Stimulated activated CD4-positive, alpha-beta T cell treated with anti-CD3 and anti-CD28 coated beads, Interleukin-2, amount 100 ng/mL, for 48 hours (primary cell): ENCODE data around the gene ATF6B.
"Not testable (repeated sequence)": the region's sequence is repeated elsewhere in the genome, so short reads cannot be mapped to it uniquely, and the experiment has no call there.

Experiments
- DNase-seq, 2 donors: peaks; one replicate each; pipeline ENCODE4 v3.0.0-alpha.2; 2020

ATF6B gene

DNA sequence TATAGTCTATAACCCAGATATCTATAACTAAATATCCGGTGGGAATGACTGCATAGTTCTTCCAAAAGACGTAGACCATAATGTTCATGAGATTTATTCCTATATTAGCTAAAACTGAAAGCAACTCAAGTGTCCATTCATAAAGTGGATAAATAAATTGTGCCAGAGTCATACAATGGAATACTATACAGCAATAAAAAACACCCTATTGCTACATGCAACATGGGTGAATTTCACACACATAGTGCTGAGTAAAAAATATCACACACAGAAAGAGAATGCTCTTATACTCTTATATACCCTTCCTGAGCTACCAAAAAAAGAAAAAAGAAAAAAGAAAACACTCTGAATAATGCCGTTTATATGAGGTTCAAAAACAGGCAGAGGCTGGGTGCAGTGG is 25.8 kb downstream of the ATF6B start:
- no peak for DNase-seq

DNA sequence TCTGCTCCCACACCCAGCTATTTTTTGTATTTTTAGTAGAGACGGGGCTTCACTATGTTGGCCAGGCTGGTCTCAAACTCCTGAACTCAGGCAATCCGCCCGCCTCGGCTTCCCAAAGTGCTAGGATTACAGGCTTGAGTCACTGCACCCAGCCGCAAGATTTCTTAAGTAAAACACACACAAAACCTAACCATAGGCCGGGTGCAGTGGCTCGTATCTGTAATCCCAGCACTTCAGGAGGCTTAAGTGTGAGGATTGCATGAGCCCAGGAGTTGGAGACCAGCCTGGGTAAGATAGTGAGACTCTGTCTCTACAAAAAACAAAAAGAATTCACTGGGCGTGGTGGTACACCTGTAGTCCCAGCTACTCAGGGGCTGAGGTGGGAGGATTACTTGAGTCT is 27.8 kb downstream of the ATF6B start:
- DNase-seq, result not testable (repeated sequence)

GRCh38 chr6:32097364-32097763 is 30.7 kb downstream of the ATF6B start:
- DNase-seq, result no peak

DNA sequence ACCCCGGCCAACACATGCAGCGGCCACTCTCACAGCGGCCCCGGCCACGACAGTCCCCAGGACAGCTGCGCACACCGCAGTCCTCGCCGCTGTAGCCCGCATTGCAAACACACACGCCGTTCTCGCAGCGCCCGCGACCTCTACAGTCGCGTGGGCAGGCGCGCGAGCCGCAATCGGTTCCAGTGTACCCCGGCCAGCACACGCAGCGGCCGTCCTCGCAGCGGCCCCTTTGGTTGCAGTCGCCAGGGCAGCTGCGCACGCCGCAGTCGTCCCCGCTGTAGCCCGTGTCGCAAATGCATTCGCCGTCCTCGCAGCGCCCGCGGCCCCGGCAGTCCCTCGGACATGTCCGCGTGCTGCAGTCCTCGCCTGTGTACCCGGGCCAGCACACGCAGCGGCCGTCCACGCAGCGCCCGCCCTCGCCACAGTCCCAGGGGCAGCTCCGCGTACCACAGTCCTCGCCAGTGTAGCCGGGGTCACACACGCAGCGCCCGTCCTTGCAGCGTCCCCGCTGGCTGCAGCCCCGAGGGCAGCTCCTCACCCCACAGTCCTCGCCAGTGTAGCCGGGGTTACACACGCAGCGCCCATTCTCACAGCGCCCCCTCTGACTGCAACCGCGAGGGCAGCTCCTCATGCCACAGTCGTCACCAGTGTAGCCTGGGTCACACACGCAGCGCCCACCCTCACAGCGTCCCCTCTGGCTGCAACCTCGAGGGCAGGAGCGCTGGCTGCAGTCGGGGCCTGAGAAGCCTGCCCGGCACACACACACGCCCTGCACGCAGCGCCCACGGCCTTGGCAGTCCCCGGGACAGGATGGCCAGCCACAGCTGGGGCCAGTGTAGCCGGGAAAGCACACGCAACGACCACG is 31.4 kb downstream of the ATF6B start:
- no peak for DNase-seq

GRCh38 chr6:32096087-32096393 is 32.0 kb downstream of the ATF6B start:
- no peak for DNase-seq

DNA sequence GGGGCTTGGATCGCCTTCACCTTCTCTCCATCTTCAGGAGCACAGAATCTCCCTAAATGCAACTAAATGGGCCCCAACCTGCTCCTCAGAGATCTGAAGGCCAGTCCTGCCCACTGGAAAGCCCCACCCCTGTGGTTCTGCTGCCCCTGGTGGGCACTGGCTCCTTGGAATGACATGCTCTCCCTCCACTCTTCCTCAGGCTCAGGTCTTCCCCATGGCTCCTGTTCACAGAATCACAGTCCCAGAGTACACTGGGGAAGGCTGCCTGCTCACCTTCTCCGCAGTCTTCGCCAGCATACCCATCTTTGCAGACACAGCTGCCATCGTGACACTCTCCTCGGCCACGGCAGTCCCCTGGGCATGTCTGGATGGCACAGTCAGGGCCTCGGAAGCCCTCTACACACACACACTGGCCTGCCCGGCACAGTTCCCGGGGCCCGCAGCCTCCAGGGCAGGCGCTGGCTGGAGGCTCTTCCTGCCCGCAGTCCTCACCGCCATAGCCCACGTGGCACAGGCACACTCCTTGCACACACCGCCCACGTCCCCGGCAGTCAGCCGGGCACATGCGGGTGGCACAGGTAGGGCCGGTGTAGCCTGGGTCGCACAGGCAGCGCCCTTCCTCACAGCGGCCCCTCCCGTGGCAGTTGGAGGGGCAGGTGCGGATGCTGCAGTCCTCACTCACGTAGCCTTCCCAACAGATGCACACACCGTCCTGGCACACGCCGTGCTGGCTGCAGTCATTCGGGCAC is 32.5 kb downstream of the ATF6B start:
- no peak for DNase-seq

DNA sequence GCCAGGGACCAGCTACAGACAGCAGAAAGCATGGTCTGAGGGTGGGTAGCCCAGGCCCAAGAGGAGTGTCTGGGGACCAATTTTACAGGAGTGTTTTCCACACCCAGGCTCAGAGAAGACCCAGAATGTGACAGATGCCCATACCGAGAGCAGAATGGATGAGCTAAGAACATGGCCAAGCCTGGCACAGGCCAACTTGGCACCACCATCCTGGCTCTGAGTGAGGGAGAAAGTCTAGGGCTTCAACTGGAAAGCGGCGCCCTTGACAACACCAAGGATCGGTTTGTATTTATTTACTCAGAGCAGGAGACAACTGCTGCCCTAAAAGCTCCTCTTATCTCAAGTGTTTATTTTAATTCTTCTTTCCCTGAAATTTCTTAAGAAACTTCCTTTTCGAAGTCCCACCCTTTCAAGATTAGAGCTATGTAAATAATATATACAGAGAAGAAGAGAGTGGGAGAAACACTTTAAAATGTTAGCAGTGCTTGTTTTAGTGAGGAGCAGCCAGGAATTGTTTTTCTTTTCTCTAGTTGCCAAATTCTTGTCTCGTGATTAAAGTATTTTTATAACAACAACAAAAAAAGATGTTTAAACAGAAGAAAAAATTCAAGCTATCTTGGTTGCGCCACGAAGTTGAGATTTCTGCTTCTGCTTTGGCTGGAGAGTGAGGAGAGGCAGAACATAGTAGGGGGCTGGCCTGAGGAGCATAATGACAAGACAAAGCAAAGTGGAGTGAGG is 35.1 kb downstream of the ATF6B start:
- DNase-seq, result no peak

- no peak for DNase-seq
These were observed 38.8 kb downstream of the ATF6B start for GRCh38 chr6:32089082-32089828.

GRCh38 chr6:32088487-32089049 is 39.5 kb downstream of the ATF6B start:
- DNase-seq, result no peak

DNA sequence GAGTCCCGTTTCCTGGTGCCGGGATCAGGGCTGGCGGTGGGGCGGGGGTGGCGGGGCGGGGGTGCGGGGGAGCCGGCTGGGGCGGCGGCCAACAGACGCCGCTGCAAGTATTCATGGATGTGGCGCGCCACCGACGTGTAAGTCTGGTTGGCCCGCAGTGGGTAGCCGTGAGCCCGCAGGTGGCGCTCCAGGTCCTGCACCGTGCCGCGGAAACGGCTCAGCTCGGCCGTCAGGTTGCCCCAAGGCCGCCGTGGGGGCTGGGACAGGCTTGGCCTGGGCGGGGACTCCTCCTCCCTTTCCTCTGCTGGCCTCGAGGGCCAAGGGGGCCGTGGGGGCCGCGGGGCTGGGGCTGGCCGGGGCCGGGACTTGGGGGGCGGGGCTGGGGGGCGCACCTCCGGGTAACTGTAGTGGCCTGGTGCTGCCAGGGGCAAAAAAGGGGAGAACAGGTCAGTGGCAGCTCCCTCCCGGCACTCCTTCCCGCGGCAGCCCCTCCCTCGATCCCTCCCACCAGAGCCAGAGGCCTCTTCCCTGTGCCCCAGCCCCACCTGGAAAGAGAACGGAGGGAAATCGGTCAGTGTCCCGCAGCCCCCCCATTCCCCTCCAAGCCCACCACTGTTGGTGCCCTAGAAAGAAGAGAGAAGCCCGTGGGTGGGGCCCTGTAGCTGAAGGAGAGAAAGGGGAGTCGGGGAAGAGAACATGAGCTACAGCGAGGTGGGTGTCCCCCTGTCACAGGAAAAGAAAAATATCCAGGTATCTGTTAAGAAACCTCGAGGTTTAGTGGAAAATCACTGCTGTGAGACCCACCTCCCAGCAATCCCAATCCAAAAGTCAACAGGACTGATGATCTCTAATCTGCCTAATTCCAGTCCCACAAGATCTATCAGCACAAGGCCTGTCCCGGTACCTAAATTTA is 40.2 kb downstream of the ATF6B start:
- peak; percentile 65 to 73 for DNase-seq

DNA sequence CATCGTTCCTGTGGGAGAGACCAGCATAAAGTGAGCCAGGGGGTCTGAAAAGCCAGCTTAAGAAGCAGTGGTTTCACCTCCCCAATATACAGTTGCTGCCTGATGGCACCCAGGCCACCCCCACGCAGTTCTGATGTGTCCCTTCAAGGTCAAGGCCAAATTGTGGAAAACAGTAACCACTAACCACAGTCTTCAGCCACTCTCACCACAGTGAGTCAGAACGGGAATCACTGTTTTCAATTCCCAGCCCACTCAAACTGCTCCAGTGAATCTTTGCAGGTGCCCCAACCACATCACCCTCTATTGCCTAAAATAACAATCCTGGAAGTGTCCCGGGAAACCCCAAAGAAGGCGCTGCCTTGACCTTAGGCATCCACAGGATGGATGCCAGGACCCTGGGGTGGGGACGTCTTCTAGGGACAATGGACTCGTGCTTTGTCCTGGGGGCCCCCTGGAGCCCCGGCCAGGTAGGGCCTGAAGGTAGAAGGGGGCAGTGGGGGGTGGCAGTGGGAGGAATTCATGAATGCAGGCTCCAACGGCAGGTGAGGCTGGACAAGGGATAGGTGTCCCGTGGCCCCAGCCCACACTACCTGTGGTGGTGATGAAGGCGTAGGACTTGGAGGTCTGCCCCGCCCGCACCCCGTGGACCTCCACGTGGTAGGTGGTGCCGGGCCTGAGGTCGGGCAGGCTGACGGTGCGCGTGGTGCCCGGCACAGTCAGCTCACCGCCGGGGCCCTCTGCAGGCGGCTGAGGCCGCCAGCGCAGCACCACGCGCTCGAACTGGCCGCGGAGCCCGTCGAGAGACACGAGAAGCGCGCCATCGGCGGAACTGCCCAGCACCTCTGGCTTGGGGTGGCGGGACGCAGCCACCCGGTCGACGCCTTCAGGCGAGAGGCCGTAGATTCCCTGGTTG is 41.1 kb downstream of the ATF6B start:
- peak; percentile 19 to 34 for DNase-seq

- no peak for DNase-seq
These were observed 42.1 kb downstream of the ATF6B start for GRCh38 chr6:32085759-32086459.

GRCh38 chr6:32084780-32085179 is 43.3 kb downstream of the ATF6B start:
- no peak for DNase-seq

DNA sequence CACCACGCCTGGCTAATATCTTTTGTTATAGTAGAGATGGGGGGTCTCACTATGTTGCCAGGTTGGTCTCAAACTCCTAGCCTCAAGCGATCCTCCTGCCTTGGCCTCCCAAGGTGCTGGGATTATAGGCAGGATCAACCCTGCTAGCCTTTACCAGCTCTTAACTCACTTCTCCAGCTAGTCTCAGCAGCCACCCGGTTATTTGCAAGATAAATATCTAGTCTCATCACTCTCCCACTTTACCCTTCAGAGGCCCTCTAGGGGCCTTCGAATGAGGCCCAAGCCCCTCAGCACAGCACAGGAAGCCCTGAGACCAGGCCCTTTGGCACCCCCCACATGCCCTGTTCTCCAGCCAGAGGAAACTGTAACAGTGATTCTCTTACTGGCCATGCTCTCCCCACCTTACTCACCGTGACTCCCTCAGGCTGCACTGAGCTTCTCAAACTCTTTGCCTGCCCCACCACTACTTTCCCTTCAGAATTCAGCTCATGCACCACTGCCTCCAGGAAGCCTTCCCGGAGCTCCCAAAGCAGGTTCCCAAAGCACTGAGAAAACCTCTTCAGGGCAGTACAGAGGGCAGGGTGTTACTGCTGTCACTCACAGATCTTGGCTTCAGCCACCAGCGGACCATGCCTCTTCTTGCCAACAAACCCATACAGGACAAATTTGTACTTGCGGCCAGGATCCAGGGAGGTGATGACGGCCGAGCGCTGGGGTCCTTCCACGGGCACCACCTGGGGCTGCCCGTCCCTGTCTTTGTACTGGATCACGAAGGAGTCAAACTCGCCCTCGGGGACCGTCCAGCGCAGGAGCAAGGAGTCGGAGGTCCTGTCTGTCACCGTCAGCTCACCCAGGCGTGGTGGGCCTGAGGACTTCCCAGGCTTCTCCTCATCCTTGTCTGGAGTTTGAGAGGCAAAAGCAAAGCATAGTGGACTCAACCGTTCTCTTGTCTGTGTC is 44.0 kb downstream of the ATF6B start:
- no peak for DNase-seq

DNA sequence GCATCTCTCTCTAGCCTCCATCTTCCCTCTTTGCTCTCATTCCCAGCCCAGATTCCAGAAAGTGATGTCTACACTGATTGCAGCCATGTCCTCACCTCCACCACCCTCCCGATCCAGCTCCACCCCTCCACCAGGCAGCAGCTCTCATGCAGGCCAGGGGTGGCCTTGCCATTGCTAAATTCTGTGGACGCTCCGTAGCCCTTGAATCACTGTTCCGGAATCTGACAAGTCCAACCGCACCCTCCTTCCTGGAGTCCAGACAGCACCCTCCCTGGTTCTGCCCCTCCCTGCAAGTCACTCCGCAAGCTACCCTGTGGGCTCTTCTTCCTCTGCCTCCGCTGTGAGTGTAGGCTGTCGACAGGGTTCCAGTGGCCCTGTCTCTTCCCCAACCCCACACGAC is 45.1 kb downstream of the ATF6B start:
- DNase-seq, result no peak

DNA sequence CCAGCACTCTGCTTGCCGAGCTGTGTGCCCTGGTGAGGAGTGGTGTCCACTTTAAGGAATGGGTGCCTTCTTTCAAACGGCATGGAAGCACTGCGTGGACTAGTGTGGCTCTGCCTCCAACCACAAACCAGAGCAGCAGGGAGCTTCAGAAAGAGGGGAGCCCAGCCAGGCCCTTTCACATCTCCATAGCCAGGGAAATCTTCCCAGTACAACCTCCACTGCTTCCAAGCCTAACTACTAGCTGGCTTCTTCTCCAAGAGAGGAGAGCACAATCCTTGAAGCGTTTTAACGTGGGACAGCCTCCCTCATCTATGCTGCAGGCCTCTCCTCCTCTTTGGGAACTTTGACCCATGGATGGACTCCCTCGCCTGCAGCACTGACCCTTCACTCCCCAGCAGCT is 45.6 kb downstream of the ATF6B start:
- DNase-seq, result no peak

GRCh38 chr6:32081168-32081990 is 46.7 kb downstream of the ATF6B start:
- DNase-seq, result no peak
